Peyer's patch (tissue), 4 donors: ENCODE results near the gene DGKE. TPM values are rescaled to one million over a fixed set of nuclear protein-coding genes. Genes with fewer than 3 reads are reported as not detected.

Source experiments
- DNase-seq, 3 donors: peaks; one replicate each; pipeline ENCODE4 v3.0.0-alpha.2; 2017 to 2019
- H3K27ac ChIP-seq, 4 donors: fragments of 200-600 bp; sonication (generic); one replicate each; pipeline ENCODE4 v1.5.1; 2016 to 2019
- H3K27me3 ChIP-seq, 2 donors: fragments of 200-600 bp; sonication (generic); one replicate each; pipeline ENCODE4 v1.5.1; 2019
- H3K36me3 ChIP-seq, 3 donors: fragments of 200-600 bp; sonication (generic); one replicate each; pipeline ENCODE4 v1.5.1; 2016 to 2019
- H3K4me1 ChIP-seq, 4 donors: fragments of 200-600 bp; sonication (generic); one replicate each; pipeline ENCODE4 v1.5.1; 2016 to 2019
- H3K4me3 ChIP-seq, 4 donors: fragments of 200-600 bp; sonication (generic); 1 replicate in 3 of 4; 2 replicates in 1 of 4; pipeline ENCODE4 v1.5.1; 2016 to 2019; ENCODE audit warnings: mild to moderate bottlenecking in 1 of 4
- H3K9me3 ChIP-seq, 4 donors: fragments of 200-600 bp; sonication (generic); one replicate each; pipeline ENCODE4 v1.5.1; 2016 to 2019; ENCODE audit warnings: mild to moderate bottlenecking in 1 of 4
- POLR2A ChIP-seq, 2 donors: fragments of 450-650 bp; IDR thresholded peaks; one replicate each; pipeline ENCODE4 v1.5.1; 2017; ENCODE audit warnings: antibody characterized with exemption in 2 of 2, mild to moderate bottlenecking in 2 of 2, moderate library complexity in 2 of 2
- total RNA-seq, 4 donors: library from RNA; depleted of rRNA; stranded (reverse); fragments of >200 nt; gene quantifications; one replicate each; pipeline ENCODE4 v1.1.0, GENCODE V29; 2016
- TF ChIP-seq, protein P1 (sequence below), 6 experiments: fragments of 450-650 bp in 4 of 6; fragments of 200-600 bp in 2 of 6; sonication (generic) in 1 of 6; IDR thresholded peaks; one replicate each; pipeline ENCODE4 v1.5.1; 2017 to 2019; ENCODE audit warnings: antibody characterized with exemption in 6 of 6, mild to moderate bottlenecking in 3 of 6, moderate library complexity in 1 of 6

DGKE gene
- total RNA-seq, 4 donors from 2014 or later, result 4.2 to 12.4 (median 9.0) TPM

DNA sequence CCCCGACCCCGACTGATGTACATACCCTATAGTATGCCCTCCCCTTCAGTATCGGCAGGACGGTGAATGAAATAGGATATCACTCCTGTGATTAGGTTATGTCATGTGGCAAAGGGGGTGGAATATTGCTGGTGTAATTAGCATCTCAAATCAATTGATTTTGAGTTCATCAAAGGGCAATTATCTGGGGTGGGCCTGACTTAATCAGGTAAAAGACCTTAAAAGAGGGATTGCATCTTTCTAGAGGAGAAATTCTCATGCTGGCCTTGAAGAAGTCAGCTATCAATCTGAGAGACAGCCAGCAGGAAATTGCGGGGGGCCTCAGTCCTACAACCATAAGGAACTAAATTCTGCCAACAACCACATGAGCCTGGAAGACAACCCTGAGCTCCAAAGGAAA, 69.6 kb downstream of the DGKE start:
- peaks cover 0 to 94% (median 0%) of the 10 kb centered on the region in 3 donors for H3K36me3 ChIP-seq

DNA sequence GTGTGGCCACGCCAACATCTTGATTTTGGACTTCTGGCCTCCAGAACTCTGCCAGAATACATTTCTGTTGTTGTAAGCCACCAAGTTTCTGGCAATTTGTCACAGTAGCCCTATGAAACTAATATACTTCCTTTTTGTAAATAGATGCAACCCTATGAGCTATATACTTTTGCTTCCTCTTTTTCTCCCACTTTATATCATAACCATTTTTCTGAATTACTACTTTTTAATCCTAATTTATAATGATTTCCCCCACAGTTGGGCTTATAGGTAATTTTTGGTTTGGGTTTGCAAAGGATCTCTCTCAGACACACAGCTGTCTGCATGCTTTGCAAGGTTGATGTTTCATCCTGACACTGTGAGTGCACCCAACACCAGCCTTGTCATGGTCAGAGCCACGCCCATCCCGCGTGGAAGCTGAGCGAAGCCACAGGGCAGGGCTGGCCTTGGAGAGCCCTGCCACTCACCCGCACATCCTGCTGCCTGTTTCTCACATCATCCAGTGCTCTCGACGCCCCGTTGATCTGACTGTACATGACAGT, 74.1 kb downstream of the DGKE start:
- peaks cover 0 to 49% (median 0%) of the 10 kb centered on the region in 3 donors for H3K36me3 ChIP-seq
- peak overlapping the region in 3 of 4 donors; percentile 2 to 68 (median 5) for H3K27ac ChIP-seq

More for the DNA sequence above, 69.6 kb downstream of the DGKE start:
- Histone ChIP-seq H3K27me3 (no peaks in the 10 kb centered on the region), H3K27ac (no peak overlapping the region), H3K4me1 (peaks cover 0 to 9% (median 2%) of the 10 kb centered on the region in 4 donors), H3K4me3 (no peak overlapping the region), H3K9me3 (no peaks in the 10 kb centered on the region)
- TF ChIP-seq, protein P1, sequence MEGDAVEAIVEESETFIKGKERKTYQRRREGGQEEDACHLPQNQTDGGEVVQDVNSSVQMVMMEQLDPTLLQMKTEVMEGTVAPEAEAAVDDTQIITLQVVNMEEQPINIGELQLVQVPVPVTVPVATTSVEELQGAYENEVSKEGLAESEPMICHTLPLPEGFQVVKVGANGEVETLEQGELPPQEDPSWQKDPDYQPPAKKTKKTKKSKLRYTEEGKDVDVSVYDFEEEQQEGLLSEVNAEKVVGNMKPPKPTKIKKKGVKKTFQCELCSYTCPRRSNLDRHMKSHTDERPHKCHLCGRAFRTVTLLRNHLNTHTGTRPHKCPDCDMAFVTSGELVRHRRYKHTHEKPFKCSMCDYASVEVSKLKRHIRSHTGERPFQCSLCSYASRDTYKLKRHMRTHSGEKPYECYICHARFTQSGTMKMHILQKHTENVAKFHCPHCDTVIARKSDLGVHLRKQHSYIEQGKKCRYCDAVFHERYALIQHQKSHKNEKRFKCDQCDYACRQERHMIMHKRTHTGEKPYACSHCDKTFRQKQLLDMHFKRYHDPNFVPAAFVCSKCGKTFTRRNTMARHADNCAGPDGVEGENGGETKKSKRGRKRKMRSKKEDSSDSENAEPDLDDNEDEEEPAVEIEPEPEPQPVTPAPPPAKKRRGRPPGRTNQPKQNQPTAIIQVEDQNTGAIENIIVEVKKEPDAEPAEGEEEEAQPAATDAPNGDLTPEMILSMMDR (IDR thresholded peaks at IDR 0.05), result no peak
- no peak for TF ChIP-seq POLR2A (IDR thresholded peaks at IDR 0.05)
- no peak for DNase-seq

DNA sequence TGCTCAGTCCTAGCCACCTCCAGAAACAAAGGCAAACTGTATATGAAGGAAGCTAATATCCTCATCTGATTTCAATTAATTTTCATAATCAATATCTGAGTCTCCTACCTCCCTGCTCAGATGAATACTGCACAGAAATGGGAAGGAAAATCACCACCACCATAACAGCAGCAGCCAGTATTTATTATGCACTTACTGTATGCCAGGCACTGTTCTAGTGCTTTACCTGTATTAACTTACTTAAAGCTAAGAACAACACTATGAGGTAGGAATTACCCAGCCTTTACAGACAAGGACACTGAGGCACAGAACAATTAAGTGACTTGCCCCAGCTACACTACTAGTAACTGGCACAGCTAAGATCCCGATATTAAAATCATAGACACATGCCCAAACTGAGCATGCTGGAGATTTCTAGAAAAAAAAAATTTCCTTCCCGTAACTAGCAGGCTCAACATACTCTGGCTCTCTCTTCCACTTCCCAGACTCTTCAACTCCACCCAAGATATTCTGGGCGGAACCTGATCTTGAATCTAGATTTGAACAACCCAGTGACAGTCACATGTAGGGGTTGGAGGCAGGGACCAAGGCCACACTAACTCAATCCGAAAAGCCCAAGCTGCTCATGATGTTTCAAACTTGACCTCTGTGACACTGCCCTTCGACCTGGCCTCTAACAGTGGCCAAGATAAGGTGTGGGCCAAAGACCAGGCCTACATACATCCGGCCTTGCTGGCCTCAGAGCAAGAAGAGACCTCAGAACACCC, 76.0 kb downstream of the DGKE start:
- Histone ChIP-seq H3K27me3 (no peaks in the 10 kb centered on the region), H3K36me3 (peaks cover 0 to 30% (median 0%) of the 10 kb centered on the region in 3 donors), H3K9me3 (no peaks in the 10 kb centered on the region), H3K4me3 (peak overlapping the region in 1 of 4 donors; percentile 20), H3K4me1 (peaks cover 0 to 41% (median 23%) of the 10 kb centered on the region in 4 donors), H3K27ac (peak overlapping the region; percentile 30 to 59 (median 44))
- peak in 2 of 3 donors; percentile 59 to 64 for DNase-seq
- TF ChIP-seq POLR2A (IDR thresholded peaks at IDR 0.05), result no peak
- TF ChIP-seq, protein P1 (IDR thresholded peaks at IDR 0.05), result no peak

More for the DNA sequence above, 74.1 kb downstream of the DGKE start:
- peak; percentile 75 to 91 (median 91) for DNase-seq
- TF ChIP-seq, protein P1 (IDR thresholded peaks at IDR 0.05), result no peak
- no peak for TF ChIP-seq POLR2A (IDR thresholded peaks at IDR 0.05)
- no peaks in the 10 kb centered on the region for H3K9me3 ChIP-seq
- H3K4me1 ChIP-seq, result peaks cover 0 to 38% (median 23%) of the 10 kb centered on the region in 4 donors
- no peaks in the 10 kb centered on the region for H3K27me3 ChIP-seq
- H3K4me3 ChIP-seq, result no peak overlapping the region

DNA sequence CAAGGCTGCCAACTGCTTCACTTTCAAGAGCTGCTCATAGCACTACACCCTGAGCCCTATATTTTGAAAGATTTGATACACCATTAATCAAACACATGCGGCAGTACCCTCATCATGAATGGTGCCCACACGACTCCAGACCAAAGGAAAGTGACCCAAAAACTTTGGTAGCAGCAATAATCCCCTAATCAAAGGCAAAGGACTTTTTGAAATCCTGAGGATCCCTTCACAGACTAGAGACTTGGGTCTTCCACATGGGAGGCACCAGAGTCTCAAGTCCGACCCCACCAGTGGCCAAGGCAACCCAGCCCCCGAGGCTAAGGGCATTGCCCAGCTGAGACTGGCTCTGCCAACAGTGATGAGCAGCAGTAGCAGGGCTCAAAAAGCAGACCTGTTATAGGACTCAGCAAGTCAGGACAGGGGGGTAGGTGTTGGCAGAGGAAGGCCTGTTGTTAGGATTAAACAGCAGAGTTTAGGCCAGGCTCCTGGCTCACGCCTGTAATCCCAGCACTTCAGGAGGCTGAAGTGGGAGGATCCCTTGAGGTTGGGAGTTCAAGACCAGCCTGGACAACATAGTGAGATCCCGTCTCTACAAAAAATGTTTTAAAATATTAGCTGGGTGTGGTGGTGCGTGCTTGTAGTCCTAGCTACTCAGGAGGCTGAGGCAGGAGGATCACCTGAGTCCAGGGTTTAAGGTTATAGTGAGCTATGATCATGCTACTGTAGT, 76.7 kb downstream of the DGKE start:
- TF ChIP-seq, protein P1 (IDR thresholded peaks at IDR 0.05), result no peak
- TF ChIP-seq POLR2A (IDR thresholded peaks at IDR 0.05), result no peak
- H3K9me3 ChIP-seq, result no peaks in the 10 kb centered on the region
- no peak for DNase-seq
- peak overlapping the region in 2 of 4 donors; percentile 2 to 20 for H3K4me3 ChIP-seq
- H3K27me3 ChIP-seq, result no peaks in the 10 kb centered on the region
- H3K4me1 ChIP-seq, result peaks cover 0 to 47% (median 23%) of the 10 kb centered on the region in 4 donors
- H3K27ac ChIP-seq, result peak overlapping the region; percentile 30 to 59 (median 44)
- peaks cover 0 to 23% (median 0%) of the 10 kb centered on the region in 3 donors for H3K36me3 ChIP-seq
